Gastrocnemius medialis (tissue), 4 donors: ENCODE data around the gene IQGAP3.

Experiments used
- CTCF ChIP-seq, 5 experiments: fragments of 450-650 bp in 3 of 5; fragments of 200-600 bp in 2 of 5; sonication (generic) in 2 of 5; IDR thresholded peaks in 4 of 5; conservative IDR thresholded peaks in 1 of 5; 1 replicate in 4 of 5; 2 replicates in 1 of 5; pipeline ENCODE4 v1.5.1; 2016 to 2019; ENCODE audit warnings: antibody characterized with exemption in 5 of 5, mild to moderate bottlenecking in 3 of 5, moderate library complexity in 3 of 5
- POLR2A ChIP-seq, 2 donors: fragments of 450-650 bp; IDR thresholded peaks; one replicate each; pipeline ENCODE4 v1.6.1; 2017; ENCODE audit warnings: antibody characterized with exemption in 2 of 2, mild to moderate bottlenecking in 2 of 2, moderate library complexity in 2 of 2

- peak in 1 of 5 experiments; percentile 10 for TF ChIP-seq CTCF (IDR thresholded peaks at IDR 0.05 in 4 of 5, conservative IDR thresholded peaks at IDR 0.05 in 1 of 5)
- TF ChIP-seq POLR2A (IDR thresholded peaks at IDR 0.05): peak in 1 of 2 donors; percentile 13
Measured at GRCh38 chr1:156616463-156616862, 44.1 kb upstream of the IQGAP3 start.
